AG09309 (cell line): ENCODE data around the gene DDOST.

Experiments
- DNase-seq: peaks from one replicate; pipeline ENCODE4 v3.0.0-alpha.2; 2010; ENCODE audit warnings: low read depth
- H3K4me3 ChIP-seq: 2 replicates; pipeline ENCODE4 v1.5.1; 2011; ENCODE audit warnings: mild to moderate bottlenecking, low read depth, low read length, moderate library complexity; ENCODE audit not compliant: control insufficient read depth
- CTCF ChIP-seq: IDR thresholded peaks from 2 replicates; pipeline ENCODE4 v1.5.1; 2011; ENCODE audit warnings: mild to moderate bottlenecking, low read depth, low read length, inconsistent platforms; ENCODE audit not compliant: insufficient read depth, control insufficient read depth; ENCODE audit errors: missing control alignments

The DDOST gene

GRCh38 chr1:20616847-20617487 is 44.2 kb downstream of the DDOST start:
- TF ChIP-seq CTCF, result no peak
- H3K4me3 ChIP-seq, result no peak overlapping the region
- no peak for DNase-seq

GRCh38 chr1:20615946-20616846 is 45.0 kb downstream of the DDOST start:
- no peak for TF ChIP-seq CTCF
- DNase-seq, result no peak
- no peak overlapping the region for H3K4me3 ChIP-seq

GRCh38 chr1:20614131-20614579 is 47.0 kb downstream of the DDOST start:
- H3K4me3 ChIP-seq, result no peak overlapping the region
- TF ChIP-seq CTCF, result no peak
- DNase-seq, result no peak

- no peak for DNase-seq
Measured at GRCh38 chr1:20612221-20612746, 48.9 kb downstream of the DDOST start.

GRCh38 chr1:20611652-20612051 is 49.5 kb downstream of the DDOST start:
- no peak for DNase-seq
- H3K4me3 ChIP-seq, result no peak overlapping the region
- TF ChIP-seq CTCF, result no peak

More at GRCh38 chr1:20612221-20612746, 48.9 kb downstream of the DDOST start:
- no peak for TF ChIP-seq CTCF
- no peak overlapping the region for H3K4me3 ChIP-seq

- DNase-seq, result no peak
- TF ChIP-seq CTCF, result no peak
- no peak overlapping the region for H3K4me3 ChIP-seq
Measured at GRCh38 chr1:20610970-20611369, 50.2 kb downstream of the DDOST start.
